HepG2 (cell line): ENCODE data around the gene ZNF425. TPM values are rescaled to one million over a fixed set of nuclear protein-coding genes. Genes with fewer than 3 reads are reported as not detected.

Source experiments
- MTA3 ChIP-seq: sonication (generic); formaldehyde crosslinking; IDR thresholded peaks from 2 replicates; pipeline ENCODE4 v1.4.0; 2020; ENCODE audit warnings: missing genetic modification reagents
- NR2F1 ChIP-seq, 2 experiments: fragments of 450-650 bp in 1 of 2; formaldehyde crosslinking in 1 of 2; IDR thresholded peaks; 2 replicates each; pipeline versions ENCODE4 v1.5.0 to v1.6.1; 2016 to 2020; ENCODE audit warnings: mild to moderate bottlenecking in 1 of 2, missing compliant biosample characterization in 1 of 2, missing genetic modification reagents in 1 of 2, moderate library complexity in 1 of 2
- REXO4 ChIP-seq: sonication (generic); formaldehyde crosslinking; IDR thresholded peaks from 2 replicates; pipeline ENCODE4 v1.8.0; 2022; ENCODE audit warnings: missing genetic modification reagents, mild to moderate bottlenecking, borderline replicate concordance
- TCF7L2 ChIP-seq: IDR thresholded peaks from 2 replicates; pipeline ENCODE4 v1.6.1; 2011; ENCODE audit warnings: mild to moderate bottlenecking, low read depth, low read length, moderate library complexity
- YEATS2 ChIP-seq: sonication (generic); formaldehyde crosslinking; IDR thresholded peaks from 2 replicates; pipeline ENCODE4 v1.4.0; 2020; ENCODE audit warnings: missing genetic modification reagents, borderline replicate concordance
- ZKSCAN8 ChIP-seq: IDR thresholded peaks from 2 replicates; pipeline ENCODE4 v1.6.1; 2016; ENCODE audit warnings: borderline replicate concordance, missing genetic modification reagents, missing compliant biosample characterization
- ZNF670 ChIP-seq: sonication (generic); formaldehyde crosslinking; IDR thresholded peaks from 2 replicates; pipeline ENCODE4 v1.8.0; 2022; ENCODE audit warnings: mild to moderate bottlenecking, missing genetic modification reagents, borderline replicate concordance
- ZNF674 ChIP-seq: sonication (generic); formaldehyde crosslinking; IDR thresholded peaks from 2 replicates; pipeline ENCODE4 v1.5.0; 2020; ENCODE audit warnings: low read depth, mild to moderate bottlenecking, missing genetic modification reagents
- ZNF709 ChIP-seq: sonication (generic); formaldehyde crosslinking; IDR thresholded peaks from 2 replicates; pipeline ENCODE4 v1.5.0; 2020; ENCODE audit warnings: mild to moderate bottlenecking, missing genetic modification reagents
- ZSCAN22 ChIP-seq: sonication (generic); formaldehyde crosslinking; IDR thresholded peaks from 2 replicates; pipeline ENCODE4 v1.4.0; 2020; ENCODE audit warnings: mild to moderate bottlenecking, missing genetic modification reagents
- polyA plus RNA-seq, 8 experiments: library from polyadenylated mRNA; depleted of rRNA in 3 of 8; stranded (reverse) in 7 of 8; unstranded in 1 of 8; fragments of >200 nt; fragmentation: Illumina TruSeq in 4 of 8; extraction: Trizol in 4 of 8; gene quantifications; 2 replicates each; pipeline versions ENCODE4 v1.2.1 to v1.2.3, GENCODE V29; 2011 to 2016; ENCODE audit warnings: low read depth in 4 of 8, missing spikeins in 1 of 8, mixed read lengths in 1 of 8; ENCODE audit not compliant: insufficient read depth in 1 of 8
- total RNA-seq, 5 experiments: library from RNA; depleted of rRNA; stranded (reverse); fragments of >200 nt; fragmentation: Illumina TruSeq; extraction: Trizol; gene quantifications; 2 replicates each; pipeline ENCODE4 v1.2.3, GENCODE V29; 2016; ENCODE audit warnings: low read depth in 1 of 5
- TF ChIP-seq, protein P1 (sequence below): sonication (generic); formaldehyde crosslinking; IDR thresholded peaks from 2 replicates; pipeline ENCODE4 v1.5.0; 2020; ENCODE audit warnings: missing genetic modification reagents
- TF ChIP-seq, protein P2 (sequence below): sonication (generic); formaldehyde crosslinking; IDR thresholded peaks from one replicate; pipeline ENCODE4 v1.5.1; 2020; ENCODE audit warnings: mild to moderate bottlenecking, missing genetic modification reagents; ENCODE audit errors: not compliant biosample characterization
- TF ChIP-seq, protein P3 (sequence below), 2 experiments: sonication (generic) in 1 of 2; formaldehyde crosslinking in 1 of 2; IDR thresholded peaks; 2 replicates each; pipeline versions ENCODE4 v1.4.0 to v1.6.1; 2016 to 2020; ENCODE audit warnings: borderline replicate concordance in 1 of 2, low read depth in 1 of 2, mild to moderate bottlenecking in 1 of 2, missing genetic modification reagents in 1 of 2

ZNF425 gene
- total and polyA plus RNA-seq, 2 of the 13 experiments (the other 11 are each of a cell fraction or from before 2014, with no cell fraction given): 0.51 to 1.1 TPM

DNA sequence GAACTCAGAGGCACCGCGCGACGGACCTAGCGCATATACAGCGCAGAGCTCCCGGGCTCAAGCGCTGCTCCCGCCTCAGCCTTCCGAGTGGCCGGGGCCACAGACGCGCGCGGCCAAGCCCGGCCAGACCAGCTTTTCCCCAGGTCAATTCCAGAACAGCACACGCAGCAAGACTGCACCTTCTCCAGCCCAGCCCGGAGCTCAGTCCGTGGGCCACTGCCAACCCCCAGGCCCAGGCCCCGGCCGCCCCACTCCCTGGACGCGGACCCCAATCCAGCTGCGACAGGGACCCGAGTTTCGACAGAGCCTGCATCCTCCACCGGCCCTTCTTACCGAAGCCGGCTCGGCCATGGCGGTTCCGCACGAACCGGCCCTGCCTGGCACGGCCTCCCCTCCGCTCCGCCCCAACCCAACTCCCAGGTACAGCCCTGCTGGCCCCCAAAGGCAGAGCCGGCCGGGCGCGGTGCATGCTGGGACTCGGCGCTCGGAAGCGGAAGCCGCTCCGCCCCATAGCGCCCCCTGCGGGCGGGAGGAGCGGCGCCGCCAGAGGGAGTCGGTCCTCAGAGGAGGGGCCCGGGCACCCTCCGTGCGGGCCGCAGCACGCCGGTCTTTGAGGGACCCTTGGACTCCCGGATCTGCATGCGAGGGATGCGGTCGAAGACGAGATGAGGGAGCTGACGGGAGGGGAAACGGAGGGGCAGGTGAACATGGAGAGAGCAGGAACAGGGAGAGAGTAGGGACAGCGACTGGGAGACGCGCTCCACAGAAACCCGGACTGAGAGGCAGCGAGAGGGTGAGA lies at the start of gene ZNF425 (continued):
- TF ChIP-seq, protein P1, sequence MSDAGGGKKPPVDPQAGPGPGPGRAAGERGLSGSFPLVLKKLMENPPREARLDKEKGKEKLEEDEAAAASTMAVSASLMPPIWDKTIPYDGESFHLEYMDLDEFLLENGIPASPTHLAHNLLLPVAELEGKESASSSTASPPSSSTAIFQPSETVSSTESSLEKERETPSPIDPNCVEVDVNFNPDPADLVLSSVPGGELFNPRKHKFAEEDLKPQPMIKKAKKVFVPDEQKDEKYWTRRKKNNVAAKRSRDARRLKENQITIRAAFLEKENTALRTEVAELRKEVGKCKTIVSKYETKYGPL (CRISPR knock-in tag): no peak
- TF ChIP-seq ZKSCAN8 (CRISPR knock-in tag) (peak; percentile 83), YEATS2 (CRISPR knock-in tag) (peak; percentile 94), REXO4 (CRISPR knock-in tag) (no peak; the same call in 1 of the 2 replicates), TCF7L2 (no peak), ZNF674 (CRISPR knock-in tag) (peak; percentile 94; the same call in 1 of the 2 replicates), NR2F1 (CRISPR knock-in tag; IDR thresholded peaks at IDR 0.05) (no peak), MTA3 (CRISPR knock-in tag) (no peak), ZNF670 (CRISPR knock-in tag) (peak; percentile 99), ZNF709 (CRISPR knock-in tag) (peak; percentile 90), ZSCAN22 (CRISPR knock-in tag) (no peak)
- TF ChIP-seq, protein P2, sequence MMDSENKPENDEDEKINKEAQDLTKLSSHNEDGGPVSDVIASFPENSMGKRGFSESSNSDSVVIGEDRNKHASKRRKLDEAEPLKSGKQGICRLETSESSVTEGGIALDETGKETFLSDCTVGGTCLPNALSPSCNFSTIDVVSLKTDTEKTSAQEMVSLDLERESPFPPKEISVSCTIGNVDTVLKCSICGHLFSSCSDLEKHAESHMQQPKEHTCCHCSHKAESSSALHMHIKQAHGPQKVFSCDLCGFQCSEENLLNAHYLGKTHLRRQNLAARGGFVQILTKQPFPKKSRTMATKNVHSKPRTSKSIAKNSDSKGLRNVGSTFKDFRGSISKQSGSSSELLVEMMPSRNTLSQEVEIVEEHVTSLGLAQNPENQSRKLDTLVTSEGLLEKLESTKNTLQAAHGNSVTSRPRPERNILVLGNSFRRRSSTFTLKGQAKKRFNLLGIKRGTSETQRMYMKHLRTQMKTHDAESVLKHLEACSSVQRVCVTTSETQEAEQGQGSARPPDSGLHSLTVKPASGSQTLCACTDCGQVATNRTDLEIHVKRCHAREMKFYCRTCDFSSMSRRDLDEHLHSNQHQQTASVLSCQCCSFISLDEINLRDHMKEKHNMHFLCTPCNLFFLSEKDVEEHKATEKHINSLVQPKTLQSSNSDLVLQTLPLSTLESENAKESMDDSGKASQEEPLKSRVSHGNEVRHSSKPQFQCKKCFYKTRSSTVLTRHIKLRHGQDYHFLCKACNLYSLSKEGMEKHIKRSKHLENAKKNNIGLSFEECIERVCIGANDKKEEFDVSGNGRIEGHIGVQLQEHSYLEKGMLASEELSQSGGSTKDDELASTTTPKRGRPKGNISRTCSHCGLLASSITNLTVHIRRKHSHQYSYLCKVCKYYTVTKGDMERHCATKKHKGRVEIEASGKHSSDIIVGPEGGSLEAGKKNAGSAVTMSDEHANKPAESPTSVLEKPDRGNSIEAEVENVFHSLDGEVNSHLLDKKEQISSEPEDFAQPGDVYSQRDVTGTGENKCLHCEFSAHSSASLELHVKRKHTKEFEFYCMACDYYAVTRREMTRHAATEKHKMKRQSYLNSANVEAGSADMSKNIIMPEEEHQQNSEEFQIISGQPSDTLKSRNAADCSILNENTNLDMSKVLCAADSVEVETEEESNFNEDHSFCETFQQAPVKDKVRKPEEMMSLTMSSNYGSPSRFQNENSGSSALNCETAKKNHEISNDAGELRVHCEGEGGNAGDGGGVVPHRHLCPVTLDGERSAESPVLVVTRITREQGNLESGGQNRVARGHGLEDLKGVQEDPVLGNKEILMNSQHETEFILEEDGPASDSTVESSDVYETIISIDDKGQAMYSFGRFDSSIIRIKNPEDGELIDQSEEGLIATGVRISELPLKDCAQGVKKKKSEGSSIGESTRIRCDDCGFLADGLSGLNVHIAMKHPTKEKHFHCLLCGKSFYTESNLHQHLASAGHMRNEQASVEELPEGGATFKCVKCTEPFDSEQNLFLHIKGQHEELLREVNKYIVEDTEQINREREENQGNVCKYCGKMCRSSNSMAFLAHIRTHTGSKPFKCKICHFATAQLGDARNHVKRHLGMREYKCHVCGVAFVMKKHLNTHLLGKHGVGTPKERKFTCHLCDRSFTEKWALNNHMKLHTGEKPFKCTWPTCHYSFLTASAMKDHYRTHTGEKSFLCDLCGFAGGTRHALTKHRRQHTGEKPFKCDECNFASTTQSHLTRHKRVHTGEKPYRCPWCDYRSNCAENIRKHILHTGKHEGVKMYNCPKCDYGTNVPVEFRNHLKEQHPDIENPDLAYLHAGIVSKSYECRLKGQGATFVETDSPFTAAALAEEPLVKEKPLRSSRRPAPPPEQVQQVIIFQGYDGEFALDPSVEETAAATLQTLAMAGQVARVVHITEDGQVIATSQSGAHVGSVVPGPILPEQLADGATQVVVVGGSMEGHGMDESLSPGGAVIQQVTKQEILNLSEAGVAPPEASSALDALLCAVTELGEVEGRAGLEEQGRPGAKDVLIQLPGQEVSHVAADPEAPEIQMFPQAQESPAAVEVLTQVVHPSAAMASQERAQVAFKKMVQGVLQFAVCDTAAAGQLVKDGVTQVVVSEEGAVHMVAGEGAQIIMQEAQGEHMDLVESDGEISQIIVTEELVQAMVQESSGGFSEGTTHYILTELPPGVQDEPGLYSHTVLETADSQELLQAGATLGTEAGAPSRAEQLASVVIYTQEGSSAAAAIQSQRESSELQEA: no peak
- TF ChIP-seq, protein P3, sequence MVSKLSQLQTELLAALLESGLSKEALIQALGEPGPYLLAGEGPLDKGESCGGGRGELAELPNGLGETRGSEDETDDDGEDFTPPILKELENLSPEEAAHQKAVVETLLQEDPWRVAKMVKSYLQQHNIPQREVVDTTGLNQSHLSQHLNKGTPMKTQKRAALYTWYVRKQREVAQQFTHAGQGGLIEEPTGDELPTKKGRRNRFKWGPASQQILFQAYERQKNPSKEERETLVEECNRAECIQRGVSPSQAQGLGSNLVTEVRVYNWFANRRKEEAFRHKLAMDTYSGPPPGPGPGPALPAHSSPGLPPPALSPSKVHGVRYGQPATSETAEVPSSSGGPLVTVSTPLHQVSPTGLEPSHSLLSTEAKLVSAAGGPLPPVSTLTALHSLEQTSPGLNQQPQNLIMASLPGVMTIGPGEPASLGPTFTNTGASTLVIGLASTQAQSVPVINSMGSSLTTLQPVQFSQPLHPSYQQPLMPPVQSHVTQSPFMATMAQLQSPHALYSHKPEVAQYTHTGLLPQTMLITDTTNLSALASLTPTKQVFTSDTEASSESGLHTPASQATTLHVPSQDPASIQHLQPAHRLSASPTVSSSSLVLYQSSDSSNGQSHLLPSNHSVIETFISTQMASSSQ (IDR thresholded peaks at IDR 0.05; ENCODE audit: low read depth): no peak
- TF ChIP-seq, protein P3 (CRISPR knock-in tag; IDR thresholded peaks at IDR 0.05; ENCODE audit: borderline replicate concordance): peak; percentile 68; the same call in 1 of the 2 replicates
